GM11168 (cell line): ENCODE results near the gene ZNF326.
"Not testable (repeated sequence)": the region's sequence is repeated elsewhere in the genome, so short reads cannot be mapped to it uniquely, and the experiment has no call there.

Source experiments
- in situ Hi-C: fragments of 300-500 bp; cut with MboI; formaldehyde crosslinking; loops from one replicate; pipeline ENCODE4 v1.12.0; 2022; ENCODE audit warnings: low sequenced_read_pairs; ENCODE audit not compliant: unreplicated experiment

ZNF326 gene

GRCh38 chr1:89962742-89963075, 32.2 kb upstream of the ZNF326 start:
- in situ Hi-C loops: loop anchor here (25.0 kb wide), 1 partner anchor 325 kb away; the partner anchor contains the start of gene LRRC8C

- in situ Hi-C loops: loop anchor here (25.0 kb wide), 1 partner anchor 328 kb away; the partner anchor contains the start of gene LRRC8C
Measured at GRCh38 chr1:89965193-89965768, 29.6 kb upstream of the ZNF326 start.

GRCh38 chr1:89966656-89967055, 28.3 kb upstream of the ZNF326 start:
- in situ Hi-C loops: loop anchor here (25.0 kb wide), 1 partner anchor 329 kb away; the partner anchor contains the start of gene LRRC8C

GRCh38 chr1:89971600-89971999, 23.3 kb upstream of the ZNF326 start:
- in situ Hi-C loops: loop anchor here (25.0 kb wide), 1 partner anchor 334 kb away; the partner anchor contains the start of gene LRRC8C

- in situ Hi-C loops: loop anchor here (25.0 kb wide), 1 partner anchor 335 kb away; the partner anchor contains the start of gene LRRC8C
Measured at GRCh38 chr1:89972024-89972423, 22.9 kb upstream of the ZNF326 start.

GRCh38 chr1:89973471-89974127, 21.3 kb upstream of the ZNF326 start:
- in situ Hi-C loops: loop anchor here (25.0 kb wide), 1 partner anchor 336 kb away; the partner anchor contains the start of gene LRRC8C

GRCh38 chr1:89974256-89974655, 20.7 kb upstream of the ZNF326 start:
- in situ Hi-C loops: loop anchor here (25.0 kb wide), 1 partner anchor 337 kb away; the partner anchor contains the start of gene LRRC8C

GRCh38 chr1:89974696-89975470, 20.0 kb upstream of the ZNF326 start:
- in situ Hi-C loops: loop anchor here (25.0 kb wide), 1 partner anchor 338 kb away; the partner anchor contains the start of gene LRRC8C

GRCh38 chr1:89975540-89976125, 19.3 kb upstream of the ZNF326 start:
- in situ Hi-C loops: no loop called here

GRCh38 chr1:89978755-89979154, 16.2 kb upstream of the ZNF326 start:
- in situ Hi-C loops: no loop called here

GRCh38 chr1:89980605-89981004, 14.3 kb upstream of the ZNF326 start:
- in situ Hi-C loops: no loop called here

- in situ Hi-C loops: not testable (repeated sequence)
Measured at GRCh38 chr1:89982846-89983245, 12.1 kb upstream of the ZNF326 start.

GRCh38 chr1:89984564-89985116, 10.3 kb upstream of the ZNF326 start:
- in situ Hi-C loops: not testable (repeated sequence)

- in situ Hi-C loops: no loop called here
Measured at GRCh38 chr1:89986020-89986419, 8.9 kb upstream of the ZNF326 start.

GRCh38 chr1:89987159-89987819, 7.6 kb upstream of the ZNF326 start:
- in situ Hi-C loops: no loop called here

- in situ Hi-C loops: no loop called here
Measured at GRCh38 chr1:89989099-89989498, 5.8 kb upstream of the ZNF326 start.

GRCh38 chr1:89989799-89990198, 5.1 kb upstream of the ZNF326 start:
- in situ Hi-C loops: loop anchor here (5.0 kb wide), 1 partner anchor 187 kb away; no protein-coding TSS in a partner anchor

- in situ Hi-C loops: loop anchor here (5.0 kb wide), 1 partner anchor 189 kb away; no protein-coding TSS in a partner anchor
Measured at GRCh38 chr1:89990976-89991831, 3.7 kb upstream of the ZNF326 start.
